Stimulated activated CD4-positive, alpha-beta T cell treated with anti-CD3 and anti-CD28 coated beads, Interleukin-12 subunit alpha, Interleukin-12 subunit beta, amount 100 ng/mL, for 4 hours (primary cell): ENCODE measurements around the gene TSPAN16.
"Not testable (repeated sequence)": the region's sequence is repeated elsewhere in the genome, so short reads cannot be mapped to it uniquely, and the experiment has no call there.

Experiments
- DNase-seq: peaks from one replicate; pipeline ENCODE4 v3.0.0-alpha.2; 2020

TSPAN16 gene

DNA sequence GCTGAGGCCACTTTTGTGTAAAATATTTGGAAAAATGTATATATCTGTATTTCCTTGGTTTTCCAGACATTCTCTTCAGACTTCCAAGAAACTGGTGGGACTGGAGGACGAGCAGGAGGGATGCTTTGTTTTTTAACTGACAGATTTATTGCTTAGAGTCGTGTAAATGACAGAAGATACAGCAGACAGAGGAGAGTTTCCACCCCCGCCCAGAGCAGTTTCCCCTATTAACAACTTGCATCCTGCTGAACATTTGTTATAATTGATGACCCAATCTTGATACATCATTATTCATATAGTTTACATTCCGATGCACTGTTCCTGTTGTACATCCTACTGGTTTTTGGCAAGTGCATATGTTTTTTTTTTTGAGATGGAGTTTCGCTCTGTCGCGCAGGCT, 26.6 kb upstream of the TSPAN16 start:
- DNase-seq, result no peak

DNA sequence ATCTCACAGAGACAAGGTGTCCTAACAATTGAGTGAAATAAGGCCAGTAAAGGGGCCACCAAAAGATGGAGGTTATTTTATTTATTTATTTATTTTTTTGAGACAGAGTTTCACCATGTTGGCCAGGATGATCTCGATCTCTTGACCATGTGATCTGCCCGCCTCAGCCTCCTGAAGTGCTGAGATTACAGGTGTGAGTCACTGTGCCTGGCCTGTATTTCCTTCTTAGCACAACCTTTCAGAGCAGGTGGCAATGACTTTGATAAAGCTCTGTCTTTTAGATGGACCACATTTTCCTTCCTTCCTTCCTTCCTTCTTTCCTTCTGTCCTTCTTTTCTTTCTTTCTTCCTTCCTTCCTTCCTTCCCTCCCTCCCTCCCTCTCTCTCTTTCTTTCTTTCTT, 22.7 kb upstream of the TSPAN16 start:
- no peak for DNase-seq

DNA sequence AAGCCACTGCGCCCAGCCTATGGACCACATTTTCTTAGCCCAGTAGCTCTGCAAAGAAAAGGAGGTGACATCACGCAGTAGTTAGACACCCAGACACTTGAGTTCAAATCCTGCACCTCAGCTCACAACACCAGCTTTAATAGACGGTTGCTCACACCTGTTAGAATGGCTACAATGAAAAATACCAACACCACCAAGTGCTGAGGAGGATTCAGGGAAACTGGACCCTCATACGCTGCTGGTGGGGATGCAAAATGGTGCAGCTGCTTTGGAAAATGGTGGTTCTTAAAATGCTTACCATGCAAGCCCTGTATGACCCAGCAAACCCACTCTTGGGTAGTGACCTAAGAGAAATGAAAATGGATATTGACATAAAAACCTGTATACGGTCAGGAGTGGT, 22.0 kb upstream of the TSPAN16 start:
- no peak for DNase-seq

DNA sequence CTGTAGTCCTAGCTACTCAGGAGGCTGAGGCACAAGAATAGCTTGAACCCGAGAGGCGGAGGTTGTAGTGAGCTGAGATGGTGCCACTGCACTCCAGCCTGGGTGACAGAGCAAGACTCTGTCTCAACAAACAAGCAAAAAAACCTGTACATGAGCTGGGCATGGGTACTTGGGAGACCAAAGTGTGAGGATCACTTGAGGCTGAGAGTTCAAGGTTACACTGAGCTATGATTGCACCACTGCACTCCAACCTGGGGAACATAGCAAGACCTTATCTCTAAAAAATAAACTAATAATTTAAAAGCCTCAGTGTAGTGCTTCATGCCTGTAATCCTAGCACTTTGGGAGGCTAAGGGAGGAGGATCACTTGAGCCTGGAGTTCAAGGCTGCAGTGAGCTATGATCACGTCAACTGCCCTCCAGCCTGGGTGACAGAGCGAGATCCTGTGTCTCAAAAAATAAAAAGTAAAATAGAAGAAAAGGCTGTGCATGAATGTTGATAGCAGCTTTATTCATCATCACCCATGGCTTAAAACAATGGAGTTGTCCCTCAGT, 21.4 kb upstream of the TSPAN16 start:
- DNase-seq, result no peak

DNA sequence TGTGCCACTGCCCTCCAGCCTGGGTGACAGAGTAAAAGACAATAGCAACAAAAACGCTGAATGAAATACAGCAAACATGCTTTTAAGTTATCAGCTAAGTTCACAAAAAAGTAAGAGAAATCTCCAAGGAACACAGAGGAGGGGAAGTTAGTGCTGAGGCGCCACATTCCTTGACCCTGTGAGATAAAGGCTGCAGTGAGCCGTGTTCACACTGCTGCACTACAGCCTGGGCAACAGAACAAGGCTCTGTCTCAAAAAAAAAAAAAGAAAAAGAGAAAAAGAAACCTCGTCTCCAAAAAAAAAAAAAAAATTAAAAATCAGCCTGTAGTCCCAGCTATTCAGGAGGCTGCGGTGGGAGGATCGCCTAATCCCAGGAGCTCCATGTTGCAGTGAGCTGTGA, 17.3 kb upstream of the TSPAN16 start:
- DNase-seq, result no peak

DNA sequence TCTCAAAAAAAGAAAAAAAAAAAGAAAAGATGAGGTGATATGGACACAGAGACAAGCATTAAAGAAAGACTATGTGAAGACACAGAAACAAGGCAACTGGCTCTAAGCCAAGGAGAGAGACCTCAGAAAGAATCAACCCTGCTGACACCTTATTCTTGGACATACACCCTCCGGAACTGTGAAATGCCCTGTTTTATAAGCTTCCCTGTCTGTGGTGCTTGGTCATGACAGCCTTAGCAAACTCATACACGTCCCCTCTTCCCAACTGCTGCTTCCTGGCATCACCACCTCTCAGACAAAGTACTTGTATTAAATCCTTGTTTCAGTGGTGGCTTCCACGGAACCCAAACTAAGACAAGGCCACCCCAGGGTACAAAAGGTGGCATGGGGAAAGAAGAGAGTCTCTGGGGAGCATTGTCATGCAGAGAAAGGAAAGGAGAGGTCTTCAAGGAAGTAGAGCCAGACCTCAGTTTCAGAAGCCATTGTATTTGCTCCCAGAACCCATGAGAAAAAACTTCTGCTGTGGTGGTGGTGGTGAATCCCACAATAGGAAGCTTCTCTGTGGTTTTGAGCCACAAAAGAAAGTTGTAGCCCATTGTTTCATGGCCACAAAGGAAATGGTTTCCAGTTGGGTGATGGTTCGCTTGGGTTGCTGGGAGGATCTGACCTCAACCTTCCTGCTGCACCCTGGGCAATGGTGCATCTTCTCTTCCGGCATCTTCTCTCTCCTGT, 16.3 kb upstream of the TSPAN16 start:
- DNase-seq, result no peak

DNA sequence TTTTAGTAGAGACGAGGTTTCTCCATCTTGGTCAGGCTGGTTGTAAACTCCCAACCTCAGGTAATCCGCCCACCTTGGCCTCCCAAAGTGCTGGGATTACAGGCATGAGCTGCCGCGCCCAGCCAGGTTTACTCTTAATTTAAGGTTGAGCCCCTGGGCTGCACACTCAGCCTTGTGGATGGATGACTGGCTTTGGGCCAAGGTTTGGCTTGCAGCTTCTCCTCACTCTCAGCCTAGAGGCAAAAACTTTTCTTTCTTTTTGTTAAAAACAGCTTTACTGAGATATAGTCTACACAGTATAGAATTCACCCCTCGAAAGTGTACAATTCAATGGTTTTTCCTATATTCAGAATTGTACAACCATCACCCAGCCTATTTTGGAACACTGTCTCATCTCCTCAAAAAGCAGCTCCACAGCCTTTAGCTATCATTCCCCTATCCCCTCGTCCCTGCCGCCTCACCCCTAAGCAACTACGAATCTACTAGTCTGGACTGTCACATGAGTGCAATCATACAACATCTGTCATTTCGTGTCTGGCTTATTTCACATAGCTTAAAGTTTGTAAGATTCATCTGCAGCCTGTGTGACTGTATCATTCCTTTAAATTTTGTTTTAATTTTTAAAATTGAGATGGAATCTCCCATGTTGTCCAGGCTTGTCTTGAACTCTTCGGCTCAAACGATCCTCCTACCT, 14.5 kb upstream of the TSPAN16 start:
- DNase-seq, result no peak

DNA sequence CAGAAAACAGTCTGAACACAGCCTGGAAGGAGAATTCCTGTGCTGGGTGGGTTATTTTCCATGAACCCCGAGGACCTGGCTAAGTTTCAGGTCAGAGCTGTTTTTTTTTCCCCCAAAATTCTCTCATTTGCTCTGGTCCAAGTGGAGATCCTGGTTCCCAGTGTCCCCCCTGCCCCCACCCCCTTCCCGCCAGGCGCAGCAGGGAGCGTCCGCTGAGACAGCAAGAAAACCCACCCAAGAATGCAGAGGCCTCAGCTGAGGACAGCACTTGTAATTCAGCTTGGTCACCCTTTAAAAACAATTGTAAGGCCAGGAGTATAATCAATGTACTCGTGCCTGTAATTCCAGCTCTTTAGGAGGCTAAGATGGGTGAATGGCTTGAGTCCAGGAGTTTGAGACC, 11.4 kb upstream of the TSPAN16 start:
- DNase-seq, result no peak

DNA sequence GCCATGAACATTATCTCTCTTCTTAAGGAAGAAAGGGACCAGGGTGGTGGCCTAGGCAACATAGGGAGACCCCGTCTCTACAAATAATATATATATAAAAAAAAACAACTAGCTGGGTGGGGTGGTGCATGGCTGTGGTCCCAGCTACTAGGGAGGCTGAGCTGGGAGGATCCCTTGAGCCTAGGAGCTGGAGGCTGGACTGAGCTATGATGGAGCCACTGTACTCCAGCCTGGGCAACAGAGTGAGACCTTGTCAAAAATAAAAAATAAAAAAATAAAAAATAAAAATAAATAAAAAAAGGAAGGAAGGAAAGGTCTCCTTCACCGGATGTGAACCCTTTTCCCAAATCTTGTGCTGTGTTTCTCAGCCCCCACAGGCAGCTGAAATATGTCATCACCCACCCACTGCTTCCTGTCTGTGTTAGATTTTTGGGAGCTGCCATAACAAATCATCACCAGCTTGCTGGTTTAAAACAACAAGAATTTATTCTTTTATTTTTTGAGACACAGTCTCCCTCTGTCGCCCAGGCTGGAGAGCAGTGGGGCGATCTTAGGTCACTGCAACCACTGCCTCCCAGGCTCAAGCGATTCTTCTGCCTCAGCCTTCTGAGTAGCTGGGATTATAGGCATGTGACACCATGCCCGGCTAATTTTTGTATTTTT, 9.5 kb upstream of the TSPAN16 start:
- DNase-seq, result no peak

DNA sequence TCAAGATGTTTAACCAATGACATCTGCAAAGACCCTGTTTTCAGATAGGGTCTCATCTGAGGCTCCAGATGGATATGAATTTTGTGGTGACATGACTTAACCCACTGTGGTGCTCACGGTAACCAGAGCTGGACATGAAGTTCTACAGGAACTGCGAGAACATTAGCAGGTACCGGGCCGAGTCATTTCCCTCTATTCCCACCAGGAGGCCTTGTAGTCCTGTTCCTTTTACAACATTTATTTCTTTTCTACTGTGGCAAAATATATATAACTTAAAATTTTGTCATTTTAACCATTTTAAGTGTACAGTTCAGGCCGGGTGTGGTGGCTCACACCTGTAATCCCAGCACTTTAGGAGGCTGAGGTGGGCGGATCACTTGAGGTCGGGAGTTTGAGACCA, 7.6 kb upstream of the TSPAN16 start:
- DNase-seq, result no peak

DNA sequence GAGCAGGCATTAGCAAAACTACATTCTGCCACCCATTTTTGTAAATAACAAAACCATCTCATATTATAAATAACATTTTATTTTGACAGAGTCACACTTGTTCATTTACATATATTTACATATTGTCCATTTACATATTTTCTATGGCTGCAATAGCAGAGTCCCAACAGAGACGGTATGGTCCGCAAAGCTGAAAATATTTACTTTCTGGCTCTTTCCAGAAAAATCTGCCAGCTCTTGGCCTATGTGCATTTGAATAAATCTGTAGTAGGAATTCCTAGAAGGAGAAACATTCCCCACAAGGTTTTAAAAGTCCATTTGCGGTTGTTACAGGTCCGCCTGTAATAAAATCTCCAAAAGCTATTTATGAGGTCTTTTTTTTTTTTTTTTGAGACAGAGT, 5.7 kb upstream of the TSPAN16 start:
- DNase-seq, result no peak

DNA sequence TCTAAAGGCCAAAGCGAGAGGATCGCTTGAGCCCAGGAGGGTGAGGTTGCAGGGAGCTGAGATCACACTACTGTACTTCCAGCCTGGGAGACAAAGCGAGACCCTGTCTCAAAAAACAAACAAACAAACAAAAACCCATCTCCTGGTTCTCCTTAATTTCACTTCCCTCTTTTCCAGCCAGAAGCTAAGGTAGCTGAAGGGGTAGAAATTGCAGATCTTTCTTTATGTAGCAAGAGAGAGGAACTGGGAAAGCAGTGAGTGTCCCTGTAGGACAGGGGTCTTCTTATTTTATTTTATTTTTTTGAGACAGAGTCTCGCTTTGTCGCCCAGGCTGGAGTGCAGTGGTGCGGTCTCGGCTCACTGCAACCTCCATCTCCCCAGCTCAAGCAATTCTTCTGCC, 4.5 kb upstream of the TSPAN16 start:
- no peak for DNase-seq

DNA sequence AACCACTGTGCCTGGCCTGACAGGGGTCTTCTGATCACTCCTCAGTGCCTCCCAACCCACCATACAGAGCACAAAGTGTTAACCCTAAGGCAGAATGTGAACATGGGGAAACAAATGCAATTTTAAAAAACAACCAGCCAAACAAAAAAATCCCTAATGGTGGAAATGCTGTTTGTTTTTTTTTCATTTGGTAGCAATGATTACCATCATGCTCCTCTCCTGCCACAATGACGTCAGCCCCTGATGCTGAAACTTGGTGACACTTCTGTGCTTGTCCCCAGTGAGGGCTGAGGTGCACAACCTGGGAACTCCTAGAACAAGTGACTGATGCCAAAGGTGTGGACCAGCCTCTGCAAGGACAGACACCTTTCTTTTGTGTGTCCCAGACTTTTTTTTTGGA, 4.0 kb upstream of the TSPAN16 start:
- DNase-seq, result no peak

DNA sequence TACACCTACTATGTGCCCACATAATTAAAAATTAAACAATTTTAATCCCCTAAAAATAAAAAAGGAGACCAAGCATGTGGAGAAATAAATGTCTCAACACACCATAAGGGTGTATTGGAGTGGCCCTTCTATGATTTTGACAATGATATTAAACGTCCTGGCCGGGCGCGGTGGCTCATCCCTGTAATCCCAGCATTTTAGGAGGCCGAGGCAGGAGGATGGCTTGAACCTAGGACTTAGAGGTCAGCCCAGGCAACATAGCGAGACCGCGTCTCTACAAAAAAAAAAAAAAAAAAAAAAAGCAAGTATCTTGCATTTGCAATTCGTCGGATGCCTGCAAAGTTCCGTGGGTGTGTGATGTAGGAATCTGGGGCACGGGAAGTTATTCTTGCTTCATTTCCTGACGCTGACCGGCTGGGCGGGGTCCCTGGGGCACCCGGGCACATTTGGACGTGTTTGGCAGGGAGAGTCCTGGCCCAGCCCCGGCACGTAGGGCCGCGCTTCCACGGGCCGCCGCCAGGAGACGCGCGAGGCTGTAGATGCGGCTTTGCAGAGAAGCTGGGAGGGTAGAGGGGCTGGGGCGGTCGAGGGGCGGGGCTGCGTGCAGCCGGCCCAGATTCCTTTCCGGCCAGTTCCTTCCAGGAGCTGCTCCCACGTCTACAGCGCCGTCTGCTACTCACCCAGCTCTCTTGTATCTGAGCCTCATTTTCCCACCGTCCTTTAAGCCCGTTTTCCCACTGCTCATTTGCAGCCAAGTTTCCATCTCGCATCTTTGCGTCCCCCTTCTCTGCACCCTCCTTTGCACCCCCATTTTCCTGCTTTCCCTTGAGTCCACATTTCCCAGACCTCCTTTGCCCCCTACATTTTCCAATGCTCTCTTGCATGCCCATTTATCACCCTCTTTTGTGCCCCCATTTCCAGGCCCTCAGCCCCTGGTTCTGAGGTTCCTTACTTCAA, 2.2 kb upstream of the TSPAN16 start:
- DNase-seq, result peak; percentile 81

DNA sequence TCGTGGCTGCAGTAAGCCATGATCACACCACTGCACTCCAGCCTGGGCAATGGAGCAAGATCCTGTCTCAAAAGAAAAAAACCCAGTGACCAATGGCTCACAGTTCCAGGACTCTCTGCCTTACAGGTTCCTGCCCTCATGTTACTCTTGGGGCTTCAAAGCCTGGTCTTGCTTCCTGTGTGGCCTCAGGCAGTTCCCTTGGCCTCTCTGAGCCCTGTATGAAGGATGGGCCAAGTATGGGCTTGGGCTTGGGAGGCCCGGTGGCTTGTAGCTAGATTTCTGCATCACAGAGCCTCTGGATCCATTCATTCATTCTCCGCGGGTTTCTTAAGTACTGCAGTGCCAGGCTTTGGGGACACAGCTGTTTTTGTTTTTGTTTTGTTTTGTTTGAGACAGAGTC, 780 bp upstream of the TSPAN16 start:
- DNase-seq, result no peak

DNA sequence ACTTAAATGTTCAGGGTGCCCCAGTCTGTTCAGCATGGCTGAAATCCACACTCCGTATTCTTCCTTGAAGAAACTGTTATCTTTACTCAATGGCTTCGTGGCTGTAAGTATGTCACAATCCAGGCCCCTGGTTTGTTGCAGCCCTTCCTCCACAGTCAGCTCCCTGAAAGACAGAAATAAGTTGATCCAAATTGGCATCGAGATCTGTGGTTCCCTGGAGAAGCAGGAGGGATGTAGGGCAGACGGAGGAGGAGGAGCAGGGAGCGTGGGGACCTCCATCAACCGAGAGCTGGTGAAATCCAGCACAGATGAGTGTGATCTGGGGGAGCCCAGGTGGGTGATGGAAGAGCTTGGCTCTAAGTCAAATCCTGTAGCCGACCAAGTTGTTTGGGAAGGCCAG, 304 bp downstream of the TSPAN16 start:
- DNase-seq, result no peak

DNA sequence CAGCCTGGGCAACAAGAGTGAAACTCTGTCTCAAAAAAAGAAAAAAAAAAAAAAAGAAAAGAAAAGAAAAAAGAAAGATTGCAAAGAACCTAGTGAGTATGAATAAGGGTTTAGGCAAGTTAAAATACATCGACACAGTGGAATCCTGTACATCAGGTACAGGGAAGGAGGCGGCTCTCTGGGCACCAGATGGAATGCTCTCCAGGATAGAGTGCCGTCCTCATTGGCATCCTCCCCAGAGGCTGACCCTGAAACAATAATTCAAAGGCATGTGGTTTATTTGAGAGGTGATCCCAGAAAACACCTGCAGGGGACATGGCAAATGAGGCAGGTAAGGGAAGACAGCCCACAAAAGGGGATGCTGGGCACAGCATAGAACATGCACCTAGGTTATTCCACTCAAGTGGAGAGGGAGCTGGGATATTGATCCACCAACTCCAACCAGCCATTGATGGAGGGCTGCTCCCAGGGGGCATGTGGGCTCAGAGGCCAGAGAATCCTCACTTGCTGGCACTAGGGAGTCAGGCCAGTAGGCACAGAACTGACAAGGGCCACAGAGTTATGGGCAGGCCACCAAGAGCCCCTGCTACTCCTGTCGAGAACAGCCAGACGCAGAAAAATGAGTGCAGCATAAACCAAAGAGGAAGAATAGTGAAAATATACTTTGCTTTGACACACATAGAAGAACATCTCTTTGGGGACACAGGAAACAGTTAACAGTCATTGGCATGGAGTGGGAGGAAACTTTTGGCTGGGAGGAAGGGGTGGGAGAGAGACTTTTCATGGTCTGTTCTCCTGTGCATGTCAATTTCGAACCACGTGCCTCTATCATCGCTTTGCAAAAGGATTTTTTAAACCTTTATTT, 4.2 kb downstream of the TSPAN16 start:
- DNase-seq, result no peak

DNA sequence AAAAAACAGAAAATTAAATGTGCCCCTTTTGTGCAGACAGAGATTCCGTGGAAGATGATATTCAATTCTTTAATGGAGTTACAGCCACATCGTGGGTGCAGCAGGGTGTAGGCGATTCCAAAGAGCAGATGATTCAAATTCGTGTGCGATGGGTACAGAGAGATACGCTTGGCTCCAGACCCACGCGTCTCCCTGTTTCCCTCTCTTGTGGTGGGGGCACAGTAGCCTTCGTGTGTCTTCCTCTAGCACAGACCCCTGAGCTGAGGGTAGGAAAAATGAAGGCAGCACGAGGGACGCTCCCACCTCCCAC, 4.8 kb downstream of the TSPAN16 start:
- no peak for DNase-seq

DNA sequence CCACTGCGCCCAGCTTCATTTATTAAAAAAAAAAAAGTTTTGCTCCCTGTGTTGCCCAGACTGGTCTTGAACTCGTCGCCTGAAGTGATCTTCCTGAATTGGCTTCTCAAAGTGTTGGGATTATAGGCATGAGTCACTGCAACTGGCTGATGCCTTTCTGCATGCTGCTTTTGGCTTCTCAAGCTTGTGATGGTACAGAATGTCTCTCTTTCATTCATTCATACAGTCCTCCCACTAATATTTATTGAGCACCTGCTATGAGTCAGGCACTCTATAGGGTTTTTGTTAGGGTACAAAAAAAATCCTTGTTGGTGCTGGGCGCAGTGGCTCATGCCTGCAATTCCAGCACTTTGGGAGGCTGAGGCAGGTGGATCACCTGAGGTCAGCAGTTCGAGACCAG, 9.0 kb downstream of the TSPAN16 start:
- no peak for DNase-seq

DNA sequence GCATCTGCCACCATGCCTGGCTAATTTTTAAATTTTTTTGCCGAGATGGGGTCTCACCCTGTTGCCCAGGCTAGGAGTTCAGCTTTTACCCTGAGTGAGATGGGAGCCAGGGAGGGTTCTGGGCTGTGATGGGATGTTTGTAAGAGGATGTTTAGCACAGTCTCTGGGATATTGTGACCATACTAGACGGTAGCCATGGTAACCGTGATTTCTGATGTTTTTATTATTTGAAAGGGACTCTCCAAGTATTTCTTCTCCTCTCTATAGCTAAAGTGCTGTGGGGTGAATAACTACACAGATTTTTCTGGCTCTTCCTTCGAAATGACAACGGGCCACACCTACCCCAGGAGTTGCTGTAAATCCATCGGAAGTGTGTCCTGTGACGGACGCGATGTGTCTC, 10.4 kb downstream of the TSPAN16 start:
- no peak for DNase-seq

DNA sequence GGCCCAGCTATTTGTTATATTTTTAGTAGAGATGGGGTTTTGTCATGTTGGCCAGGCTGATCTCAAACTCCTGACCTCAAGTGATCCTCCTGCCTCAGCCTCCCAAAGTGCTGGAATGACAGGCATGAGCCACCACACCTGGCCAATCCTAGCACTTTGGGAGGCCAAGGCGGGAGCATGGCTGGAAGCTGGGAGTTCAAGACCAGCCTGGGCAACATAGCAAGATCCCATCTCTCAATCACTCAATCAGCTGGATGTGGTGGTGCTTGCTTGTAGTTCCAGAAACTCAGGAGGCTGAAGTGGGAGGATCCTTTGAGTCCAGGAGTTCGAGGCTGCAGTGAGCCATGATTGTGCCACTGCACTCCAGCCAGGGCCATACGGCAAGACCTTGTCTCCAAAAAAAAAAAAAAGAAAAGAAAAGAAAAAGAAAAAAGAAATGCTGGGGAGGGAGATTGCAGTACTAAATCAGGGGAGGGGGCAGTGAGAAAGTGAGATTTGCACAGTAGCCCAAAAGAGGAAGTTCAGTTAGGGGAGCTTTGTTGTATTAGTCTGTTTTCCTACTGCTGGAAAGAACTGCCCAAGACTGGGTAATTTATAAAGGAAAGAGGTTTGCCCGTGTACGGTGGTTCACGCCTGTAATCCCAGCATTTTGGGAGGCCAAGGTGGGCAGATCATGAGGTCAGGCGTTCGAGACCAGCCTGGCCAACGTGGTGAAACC, 24.5 kb downstream of the TSPAN16 start:
- DNase-seq, result not testable (repeated sequence)
